Neural cell (in vitro differentiated cells): ENCODE measurements around the gene C3orf33.

Experiments
- EP300 ChIP-seq: fragments of 450-650 bp; conservative IDR thresholded peaks from 2 replicates; pipeline ENCODE4 v1.6.1; 2014; ENCODE audit warnings: antibody characterized with exemption, mild to moderate bottlenecking, moderate library complexity; ENCODE audit not compliant: poor library complexity, severe bottlenecking
- EZH2 ChIP-seq: fragments of 200-600, 300-800 bp; shearing (Covaris generic), sonication (generic); IDR thresholded peaks from 2 replicates; pipeline ENCODE4 v1.6.1; 2014; ENCODE audit warnings: antibody characterized with exemption, low read length, borderline replicate concordance, mild to moderate bottlenecking; ENCODE audit not compliant: insufficient read depth, poor library complexity, severe bottlenecking
- MXI1 ChIP-seq: fragments of 450-650 bp; conservative IDR thresholded peaks from 2 replicates; pipeline ENCODE4 v1.6.1; 2014; ENCODE audit warnings: antibody characterized with exemption, mild to moderate bottlenecking; ENCODE audit not compliant: poor library complexity, severe bottlenecking
- POLR2AphosphoS5 ChIP-seq: IDR thresholded peaks from 2 replicates; pipeline ENCODE4 v1.6.1; 2012
- RAD21 ChIP-seq: fragments of 450-650 bp; conservative IDR thresholded peaks from 2 replicates; pipeline ENCODE4 v1.6.1; 2014; ENCODE audit warnings: antibody characterized with exemption, mild to moderate bottlenecking, moderate library complexity
- TAF1 ChIP-seq: IDR thresholded peaks from 2 replicates; pipeline ENCODE4 v1.6.1; 2012; ENCODE audit warnings: low read depth
- TF ChIP-seq, protein P1 (sequence below): fragments of 450-650 bp; IDR thresholded peaks from 2 replicates; pipeline ENCODE4 v1.5.1; 2014; ENCODE audit warnings: antibody characterized with exemption, mild to moderate bottlenecking, moderate library complexity; ENCODE audit not compliant: poor library complexity, severe bottlenecking
- TF ChIP-seq, protein P2 (sequence below): IDR thresholded peaks from 2 replicates; pipeline ENCODE4 v1.6.1; 2012; ENCODE audit warnings: borderline replicate concordance

DNA sequence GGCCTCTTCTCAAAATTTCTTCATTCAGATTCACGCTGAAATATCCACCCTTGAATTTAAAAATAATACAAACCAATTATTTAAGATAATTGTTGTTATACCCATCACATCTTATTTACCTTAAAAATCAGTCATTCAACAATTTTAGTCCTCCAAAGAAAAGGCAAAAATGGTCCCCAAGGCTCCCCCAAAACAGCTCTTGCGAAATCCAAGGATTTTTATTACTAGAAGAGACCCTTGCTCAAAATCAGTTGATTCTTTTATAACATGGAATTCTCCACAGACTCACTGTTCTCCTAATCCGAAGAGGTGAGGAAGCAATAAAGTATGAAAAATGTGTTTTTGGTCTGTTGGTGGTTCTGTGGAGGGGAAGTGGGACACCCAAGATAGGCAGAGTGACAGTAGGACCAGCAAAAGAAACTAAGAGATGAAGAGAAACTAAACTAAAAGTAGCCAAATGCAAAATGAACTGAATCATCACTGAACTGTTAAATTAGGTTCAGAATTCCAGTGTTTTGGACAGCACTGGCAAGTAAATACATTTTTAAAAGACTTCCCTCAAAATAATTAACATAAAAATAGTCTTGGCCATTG is 42.1 kb downstream of the C3orf33 start:
- TF ChIP-seq EP300 (no peak), EZH2 (no peak), TAF1 (no peak), POLR2AphosphoS5 (no peak), RAD21 (no peak), MXI1 (no peak)
- TF ChIP-seq, protein P1, sequence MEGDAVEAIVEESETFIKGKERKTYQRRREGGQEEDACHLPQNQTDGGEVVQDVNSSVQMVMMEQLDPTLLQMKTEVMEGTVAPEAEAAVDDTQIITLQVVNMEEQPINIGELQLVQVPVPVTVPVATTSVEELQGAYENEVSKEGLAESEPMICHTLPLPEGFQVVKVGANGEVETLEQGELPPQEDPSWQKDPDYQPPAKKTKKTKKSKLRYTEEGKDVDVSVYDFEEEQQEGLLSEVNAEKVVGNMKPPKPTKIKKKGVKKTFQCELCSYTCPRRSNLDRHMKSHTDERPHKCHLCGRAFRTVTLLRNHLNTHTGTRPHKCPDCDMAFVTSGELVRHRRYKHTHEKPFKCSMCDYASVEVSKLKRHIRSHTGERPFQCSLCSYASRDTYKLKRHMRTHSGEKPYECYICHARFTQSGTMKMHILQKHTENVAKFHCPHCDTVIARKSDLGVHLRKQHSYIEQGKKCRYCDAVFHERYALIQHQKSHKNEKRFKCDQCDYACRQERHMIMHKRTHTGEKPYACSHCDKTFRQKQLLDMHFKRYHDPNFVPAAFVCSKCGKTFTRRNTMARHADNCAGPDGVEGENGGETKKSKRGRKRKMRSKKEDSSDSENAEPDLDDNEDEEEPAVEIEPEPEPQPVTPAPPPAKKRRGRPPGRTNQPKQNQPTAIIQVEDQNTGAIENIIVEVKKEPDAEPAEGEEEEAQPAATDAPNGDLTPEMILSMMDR, result no peak
- TF ChIP-seq, protein P2, sequence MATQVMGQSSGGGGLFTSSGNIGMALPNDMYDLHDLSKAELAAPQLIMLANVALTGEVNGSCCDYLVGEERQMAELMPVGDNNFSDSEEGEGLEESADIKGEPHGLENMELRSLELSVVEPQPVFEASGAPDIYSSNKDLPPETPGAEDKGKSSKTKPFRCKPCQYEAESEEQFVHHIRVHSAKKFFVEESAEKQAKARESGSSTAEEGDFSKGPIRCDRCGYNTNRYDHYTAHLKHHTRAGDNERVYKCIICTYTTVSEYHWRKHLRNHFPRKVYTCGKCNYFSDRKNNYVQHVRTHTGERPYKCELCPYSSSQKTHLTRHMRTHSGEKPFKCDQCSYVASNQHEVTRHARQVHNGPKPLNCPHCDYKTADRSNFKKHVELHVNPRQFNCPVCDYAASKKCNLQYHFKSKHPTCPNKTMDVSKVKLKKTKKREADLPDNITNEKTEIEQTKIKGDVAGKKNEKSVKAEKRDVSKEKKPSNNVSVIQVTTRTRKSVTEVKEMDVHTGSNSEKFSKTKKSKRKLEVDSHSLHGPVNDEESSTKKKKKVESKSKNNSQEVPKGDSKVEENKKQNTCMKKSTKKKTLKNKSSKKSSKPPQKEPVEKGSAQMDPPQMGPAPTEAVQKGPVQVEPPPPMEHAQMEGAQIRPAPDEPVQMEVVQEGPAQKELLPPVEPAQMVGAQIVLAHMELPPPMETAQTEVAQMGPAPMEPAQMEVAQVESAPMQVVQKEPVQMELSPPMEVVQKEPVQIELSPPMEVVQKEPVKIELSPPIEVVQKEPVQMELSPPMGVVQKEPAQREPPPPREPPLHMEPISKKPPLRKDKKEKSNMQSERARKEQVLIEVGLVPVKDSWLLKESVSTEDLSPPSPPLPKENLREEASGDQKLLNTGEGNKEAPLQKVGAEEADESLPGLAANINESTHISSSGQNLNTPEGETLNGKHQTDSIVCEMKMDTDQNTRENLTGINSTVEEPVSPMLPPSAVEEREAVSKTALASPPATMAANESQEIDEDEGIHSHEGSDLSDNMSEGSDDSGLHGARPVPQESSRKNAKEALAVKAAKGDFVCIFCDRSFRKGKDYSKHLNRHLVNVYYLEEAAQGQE, result no peak
